PC-9 (cell line): Measurements from ENCODE around the gene QPCT. TPM values are rescaled to one million over a fixed set of nuclear protein-coding genes. Genes with fewer than 3 reads are reported as not detected.

Experiments
- BruUV-seq: library from RNA; stranded (reverse); fragments of 400-500 nt; replicated peaks from 2 replicates; lab custom pipeline; 2021; lab: Mats Ljungman, UMichigan
- CTCF ChIA-PET: fragments of 300-600 bp; sonication (Branson Sonifier 250); formaldehyde crosslinking; loops from one replicate; lab custom pipeline; 2022; ENCODE audit warnings: antibody characterized with exemption; lab: Charles Lee
- POLR2A ChIA-PET: fragments of 300-600 bp; sonication (Branson Sonifier 250); formaldehyde crosslinking; loops from one replicate; lab custom pipeline; 2022; ENCODE audit warnings: antibody characterized with exemption; ENCODE audit not compliant: unreplicated experiment; lab: Charles Lee
- DNase-seq, 2 experiments: peaks; one replicate each; pipeline versions ENCODE4 v3.0.0 to v3.0.0-alpha.2; 2015 to 2022; ENCODE audit warnings: mixed read lengths in 1 of 2
- H2AFZ ChIP-seq: fragments of 200-600 bp; sonication (generic); 2 replicates; pipeline ENCODE4 v1.8.1; 2017; ENCODE audit warnings: antibody characterized with exemption
- H3F3A ChIP-seq: fragments of 200-600 bp; sonication (generic); 2 replicates; pipeline ENCODE4 v1.8.1; 2017; ENCODE audit warnings: antibody characterized with exemption, mild to moderate bottlenecking, low read depth; ENCODE audit not compliant: insufficient read depth
- H3K27ac ChIP-seq: fragments of 200-600 bp; sonication (generic); 2 replicates; pipeline ENCODE4 v1.6.1; 2016; ENCODE audit warnings: mixed run types
- H3K27me3 ChIP-seq: fragments of 200-600 bp; sonication (generic); 2 replicates; pipeline ENCODE4 v1.6.1; 2016; ENCODE audit warnings: low read depth, mixed run types; ENCODE audit not compliant: insufficient read depth
- H3K36me3 ChIP-seq: fragments of 200-600 bp; sonication (generic); 2 replicates; pipeline ENCODE4 v1.6.1; 2016; ENCODE audit warnings: low read depth, mixed run types
- H3K4me1 ChIP-seq: fragments of 200-600 bp; sonication (generic); replicated peaks from 2 replicates; pipeline ENCODE4 v1.6.1; 2016; ENCODE audit warnings: mixed run types; ENCODE audit not compliant: insufficient read depth
- H3K4me2 ChIP-seq: fragments of 200-600 bp; sonication (generic); 2 replicates; pipeline ENCODE4 v1.6.1; 2017; ENCODE audit warnings: mixed run types
- H3K4me3 ChIP-seq: fragments of 200-600 bp; sonication (generic); 2 replicates; pipeline ENCODE4 v1.6.1; 2016; ENCODE audit warnings: mixed run types
- H3K79me2 ChIP-seq: fragments of 200-600 bp; sonication (generic); 2 replicates; pipeline ENCODE4 v1.6.1; 2017; ENCODE audit warnings: low read depth, mixed run types
- H3K9me2 ChIP-seq: fragments of 200-600 bp; sonication (generic); 2 replicates; pipeline ENCODE4 v1.8.1; 2017; ENCODE audit warnings: mild to moderate bottlenecking; ENCODE audit not compliant: insufficient read depth
- H3K9me3 ChIP-seq: fragments of 200-600 bp; sonication (generic); 2 replicates; pipeline ENCODE4 v1.8.1; 2016; ENCODE audit warnings: low read depth; ENCODE audit not compliant: insufficient read depth
- H4K20me1 ChIP-seq: fragments of 200-600 bp; sonication (generic); 2 replicates; pipeline ENCODE4 v1.8.1; 2017; ENCODE audit not compliant: insufficient read depth
- CTCF ChIP-seq: fragments of 200-600 bp; sonication (generic); conservative IDR thresholded peaks from 2 replicates; pipeline ENCODE4 v1.6.1; 2017; ENCODE audit warnings: mixed run types, antibody characterized with exemption, mild to moderate bottlenecking, moderate library complexity
- EZH2 ChIP-seq: fragments of 200-600 bp; sonication (generic); IDR thresholded peaks from 2 replicates; pipeline ENCODE4 v1.8.0; 2017; ENCODE audit warnings: antibody characterized with exemption, low read depth
- intact Hi-C: fragments of 100-400 bp; cut with micrococcal nuclease; formaldehyde crosslinking; loops from one replicate; pipeline ENCODE4 v1.10.0; 2022; ENCODE audit not compliant: unreplicated experiment
- total RNA-seq: library from RNA; stranded (reverse); gene quantifications from 2 replicates; pipeline ENCODE4 v1.2.3, GENCODE V29; 2021

The QPCT gene
- total RNA-seq, 1 experiment from 2014 or later, result 3.0 TPM

- no peaks in the 10 kb centered on the region for H3K79me2 ChIP-seq
- peaks cover 9% of the 10 kb centered on the region; the same call in 1 of the 2 replicates for H3F3A ChIP-seq
- intact Hi-C loops, result no loop called here
- TF ChIP-seq EZH2, result no peak
- no peak for TF ChIP-seq CTCF
- no peak for DNase-seq
- no peaks in the 10 kb centered on the region for H3K9me2 ChIP-seq
- no peak overlapping the region for H3K4me2 ChIP-seq
- H3K9me3 ChIP-seq, result no peaks in the 10 kb centered on the region
- no peak overlapping the region for H3K4me3 ChIP-seq
- H3K27me3 ChIP-seq, result no peaks in the 10 kb centered on the region
- no peaks in the 10 kb centered on the region for H4K20me1 ChIP-seq
- ChIA-PET CTCF (interaction anchor here (0.9 kb wide), 1 partner anchor 534 kb away, joined by 4 read pairs; no protein-coding TSS in a partner anchor), POLR2A (interaction anchor here (0.6 kb wide), 1 partner anchor 536 kb away, joined by 7 read pairs; no protein-coding TSS in a partner anchor)
- BruUV-seq, result no TSS peak
- H3K36me3 ChIP-seq, result no peaks in the 10 kb centered on the region
- no peak overlapping the region for H2AFZ ChIP-seq
- no peaks in the 10 kb centered on the region for H3K4me1 ChIP-seq
- H3K27ac ChIP-seq, result no peak overlapping the region
Measured at GRCh38 chr2:37342591-37343220, 1.7 kb upstream of the QPCT start.

GRCh38 chr2:37343537-37344434 is 644 bp upstream of the QPCT start:
- no peak for TF ChIP-seq EZH2
- TF ChIP-seq CTCF, result peak; percentile 38; the same call in 1 of the 2 replicates
- Histone ChIP-seq H4K20me1 (no peaks in the 10 kb centered on the region), H3K4me2 (peak overlapping the region; percentile 92), H2AFZ (peak overlapping the region; percentile 83), H3K27me3 (no peaks in the 10 kb centered on the region), H3F3A (peaks cover 9% of the 10 kb centered on the region; the same call in 1 of the 2 replicates), H3K27ac (no peak overlapping the region), H3K9me2 (no peaks in the 10 kb centered on the region), H3K79me2 (no peaks in the 10 kb centered on the region), H3K36me3 (no peaks in the 10 kb centered on the region), H3K4me3 (no peak overlapping the region; the same call in 1 of the 2 replicates), H3K9me3 (no peaks in the 10 kb centered on the region), H3K4me1 (no peaks in the 10 kb centered on the region)
- intact Hi-C loops, result no loop called here
- no TSS peak for BruUV-seq
- no peak for DNase-seq
- POLR2A ChIA-PET, result no interaction called here
- CTCF ChIA-PET, result interaction anchor here (0.9 kb wide), 1 partner anchor 533 kb away, joined by 4 read pairs; no protein-coding TSS in a partner anchor

DNA sequence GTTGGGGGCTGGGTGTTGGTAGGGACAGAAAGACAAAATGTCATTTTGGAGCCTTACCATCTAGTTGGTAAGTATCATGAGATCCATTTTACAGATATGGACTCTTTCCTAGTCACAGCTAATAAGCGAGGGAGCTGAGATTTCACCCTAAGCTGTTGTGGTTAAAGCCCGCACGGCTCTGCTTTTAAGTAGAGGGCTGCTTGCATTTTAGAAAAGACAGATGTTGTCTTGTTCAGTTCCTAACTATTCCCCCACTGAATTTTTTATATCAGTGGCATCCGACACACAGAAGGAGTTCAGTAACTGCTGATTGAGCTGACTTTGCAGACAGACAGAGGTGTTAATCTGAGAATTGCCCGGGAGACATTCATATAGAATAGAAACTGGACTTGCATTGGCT is 3.7 kb downstream of the QPCT start:
- Histone ChIP-seq H3K4me3 (no peak overlapping the region), H3K79me2 (no peaks in the 10 kb centered on the region), H3K9me3 (no peaks in the 10 kb centered on the region), H3K4me1 (no peaks in the 10 kb centered on the region), H3K4me2 (no peak overlapping the region), H3K36me3 (no peaks in the 10 kb centered on the region), H3K27ac (no peak overlapping the region), H3F3A (peaks cover 9% of the 10 kb centered on the region; the same call in 1 of the 2 replicates), H3K9me2 (no peaks in the 10 kb centered on the region), H2AFZ (no peak overlapping the region), H4K20me1 (no peaks in the 10 kb centered on the region), H3K27me3 (no peaks in the 10 kb centered on the region)
- BruUV-seq, result no TSS peak
- DNase-seq, result no peak
- TF ChIP-seq CTCF (no peak), EZH2 (no peak)
- ChIA-PET POLR2A (no interaction called here), CTCF (no interaction called here)
- intact Hi-C loops, result no loop called here
